Psoas muscle (tissue), 8 donors: Measurements from ENCODE around the gene CCDC106. TPM values are rescaled to one million over a fixed set of nuclear protein-coding genes. Genes with fewer than 3 reads are reported as not detected.

ENCODE experiments used
- ATAC-seq, 4 donors: fragments of 200-7000 bp; cut with Tn5 transposase; one replicate each; pipeline ENCODE4 v1.9.1; 2020; ENCODE audit warnings: moderate library complexity in 3 of 4, mild to moderate bottlenecking in 2 of 4
- DNase-seq, 2 donors: peaks; one replicate each; pipeline ENCODE4 v3.0.0-alpha.2; 2020
- H3K27ac ChIP-seq: fragments of 200-600 bp; one replicate; pipeline ENCODE4 v1.8.0; 2022
- H3K27me3 ChIP-seq, 3 donors: fragments of 200-600 bp in 1 of 3; one replicate each; pipeline versions ENCODE4 v1.6.1 to v1.8.0; 2013 to 2022; ENCODE audit warnings: low read length in 2 of 3, mild to moderate bottlenecking in 2 of 3, moderate library complexity in 1 of 3; ENCODE audit not compliant: insufficient read depth in 3 of 3
- H3K36me3 ChIP-seq, 2 donors: fragments of 200-600 bp in 1 of 2; one replicate each; pipeline versions ENCODE4 v1.6.1 to v1.8.0; 2013 to 2022; ENCODE audit warnings: low read depth in 1 of 2, mild to moderate bottlenecking in 1 of 2, moderate library complexity in 1 of 2; ENCODE audit not compliant: insufficient read depth in 1 of 2
- H3K4me1 ChIP-seq: fragments of 200-600 bp; one replicate; pipeline ENCODE4 v1.8.0; 2022
- H3K4me3 ChIP-seq: fragments of 200-600 bp; one replicate; pipeline ENCODE4 v1.8.0; 2022; ENCODE audit warnings: mild to moderate bottlenecking
- H3K9me3 ChIP-seq: fragments of 200-600 bp; one replicate; pipeline ENCODE4 v1.8.0; 2022
- WGBS, 3 donors: extraction: QIAGEN DNeasy Blood & Tissue Kit; methylation state at CpG; one replicate each; pipeline versions ENCODE4 v1.1.6 to v1.1.7; 2013; 5-methylcytosine and 5-hydroxymethylcytosine counted together
- intact Hi-C, 2 donors: fragments of 100-400 bp; cut with DNase I; formaldehyde crosslinking; loops; one replicate each; pipeline versions ENCODE4 v1.11.0 to v1.14.2; 2022
- polyA plus RNA-seq, 3 donors: library from polyadenylated mRNA; stranded (reverse); fragments of 200-250 nt; gene quantifications; one replicate each; pipeline ENCODE4 v1.2.3, GENCODE V29; 2013
- total RNA-seq, 4 donors: library from RNA; stranded (reverse); fragmentation: NEBNext Ultra II Directional in 2 of 4; extraction: Animal tissue kit (Norgen Biotek cat#: 25700) in 2 of 4; gene quantifications; one replicate each; pipeline versions ENCODE4 v1.2.1 to v1.2.4, GENCODE V29; 2021 to 2023
- TF ChIP-seq, protein P1 (sequence below): fragments of 200-600 bp; IDR thresholded peaks from one replicate; pipeline ENCODE4 v1.8.0; 2022; ENCODE audit warnings: antibody characterized with exemption
- donor health status: healthy with polysubstance abuse.
- donor health status: DM: no; HTN: no; CAD: no; lungs with moderate emphysema.
- donor health status: Bipolar disorder and iron deficiency.
- donor health status: healthy.
- donor health status: DM: yes; HTN: yes; CAD: no.
- donor health status: DM: no; HTN: no; CAD: no.
- donor health status: DM: no; HTN: no; CAD: no.
- donor health status: DM: yes; HTN: yes; CAD: no.

Gene CCDC106
- total and polyA plus RNA-seq, 7 donors, result 4.4 to 12.0 (median 10.0) TPM

- Histone ChIP-seq H3K27ac (no peak overlapping the region), H3K9me3 (no peaks in the 10 kb centered on the region), H3K27me3 (no peaks in the 10 kb centered on the region), H3K36me3 (peaks cover 0 to 7% of the 10 kb centered on the region in 2 donors), H3K4me3 (no peak overlapping the region), H3K4me1 (peaks cover 32% of the 10 kb centered on the region)
- TF ChIP-seq, protein P1, sequence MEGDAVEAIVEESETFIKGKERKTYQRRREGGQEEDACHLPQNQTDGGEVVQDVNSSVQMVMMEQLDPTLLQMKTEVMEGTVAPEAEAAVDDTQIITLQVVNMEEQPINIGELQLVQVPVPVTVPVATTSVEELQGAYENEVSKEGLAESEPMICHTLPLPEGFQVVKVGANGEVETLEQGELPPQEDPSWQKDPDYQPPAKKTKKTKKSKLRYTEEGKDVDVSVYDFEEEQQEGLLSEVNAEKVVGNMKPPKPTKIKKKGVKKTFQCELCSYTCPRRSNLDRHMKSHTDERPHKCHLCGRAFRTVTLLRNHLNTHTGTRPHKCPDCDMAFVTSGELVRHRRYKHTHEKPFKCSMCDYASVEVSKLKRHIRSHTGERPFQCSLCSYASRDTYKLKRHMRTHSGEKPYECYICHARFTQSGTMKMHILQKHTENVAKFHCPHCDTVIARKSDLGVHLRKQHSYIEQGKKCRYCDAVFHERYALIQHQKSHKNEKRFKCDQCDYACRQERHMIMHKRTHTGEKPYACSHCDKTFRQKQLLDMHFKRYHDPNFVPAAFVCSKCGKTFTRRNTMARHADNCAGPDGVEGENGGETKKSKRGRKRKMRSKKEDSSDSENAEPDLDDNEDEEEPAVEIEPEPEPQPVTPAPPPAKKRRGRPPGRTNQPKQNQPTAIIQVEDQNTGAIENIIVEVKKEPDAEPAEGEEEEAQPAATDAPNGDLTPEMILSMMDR, result no peak
- WGBS, 3 donors, result 82 to 89% (median 84%) methylated on average over 21 of the region's 21 CpGs
- DNase-seq (no peak), ATAC-seq (no peak)
- intact Hi-C loops, result no loop called here
Measured at GRCh38 chr19:55603115-55603514, 44.9 kb upstream of the CCDC106 start.

GRCh38 chr19:55603581-55604292 is 44.3 kb upstream of the CCDC106 start:
- Histone ChIP-seq H3K27ac (peak overlapping the region; percentile 96), H3K27me3 (no peaks in the 10 kb centered on the region), H3K36me3 (peaks cover 0 to 7% of the 10 kb centered on the region in 2 donors), H3K4me3 (no peak overlapping the region), H3K9me3 (no peaks in the 10 kb centered on the region), H3K4me1 (peaks cover 32% of the 10 kb centered on the region)
- ATAC-seq (no peak), DNase-seq (no peak)
- intact Hi-C loops, result no loop called here
- TF ChIP-seq, protein P1, result no peak
- 67 to 81% (median 71%) methylated on average over 22 of the region's 22 CpGs for WGBS, 3 donors

GRCh38 chr19:55605207-55605636 is 42.8 kb upstream of the CCDC106 start:
- WGBS, 3 donors, result 0 to 1% (median 1%) methylated on average over 27 to 41 of the region's 43 CpGs
- ATAC-seq (peak; percentile 82 to 86 (median 85)), DNase-seq (peak; percentile 98 to 99)
- H3K36me3 ChIP-seq, result peaks cover 3 to 22% of the 10 kb centered on the region in 2 donors
- intact Hi-C loops, result loop anchor here in 1 of 2 donors (5.0 kb wide), 1 partner anchor 93 kb away; no protein-coding TSS in a partner anchor
- H3K27me3 ChIP-seq, result no peaks in the 10 kb centered on the region
- peak overlapping the region; percentile 96 for H3K27ac ChIP-seq
- no peaks in the 10 kb centered on the region for H3K9me3 ChIP-seq
- H3K4me3 ChIP-seq, result peak overlapping the region; percentile 81
- TF ChIP-seq, protein P1, result no peak
- H3K4me1 ChIP-seq, result peaks cover 39% of the 10 kb centered on the region

DNA sequence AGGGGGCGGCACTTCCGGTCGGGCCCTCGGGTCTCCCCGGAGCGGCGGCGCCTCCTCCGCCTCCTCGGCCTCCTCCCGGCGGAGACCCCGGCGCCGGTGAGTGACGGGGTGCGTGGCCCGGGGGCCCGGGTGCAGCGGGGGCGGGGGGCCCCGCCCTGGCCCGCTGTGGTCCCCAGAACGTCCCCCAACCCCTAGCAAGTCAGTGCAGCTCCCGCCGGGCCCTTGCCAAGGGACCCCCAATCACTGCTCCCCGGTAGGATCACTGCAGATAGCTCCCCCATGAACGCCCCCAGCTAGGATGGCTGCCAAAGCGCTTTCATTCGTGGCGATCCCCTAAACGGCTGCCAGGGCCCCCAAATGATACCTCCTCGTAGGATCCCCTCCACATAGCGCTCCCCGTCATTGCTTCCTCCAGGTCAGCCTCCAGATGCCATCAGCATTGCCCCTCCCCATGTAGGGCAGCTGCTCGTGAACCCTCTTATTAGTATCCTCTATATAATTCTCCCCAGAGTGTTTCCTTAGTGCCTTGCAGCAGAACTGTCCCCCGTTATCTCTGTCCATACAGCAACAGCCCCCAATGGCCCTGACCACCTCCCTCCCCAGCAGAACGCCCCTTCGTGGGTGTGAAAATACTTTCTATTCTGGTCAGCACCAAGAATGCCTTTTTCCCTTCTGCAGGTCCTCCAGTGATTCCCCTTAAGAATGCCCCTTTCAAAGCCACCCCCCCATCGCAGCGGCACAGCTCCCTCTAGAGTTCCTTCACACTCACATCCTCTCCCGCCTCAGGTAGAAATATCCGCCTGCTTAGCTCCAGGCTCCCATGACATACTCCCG is 42.2 kb upstream of the CCDC106 start, which contains the start of gene ZNF865:
TSS of gene ZNF865 (plus strand) at position 11 of the 834 bp plus-strand sequence. CDS start 7,972 bp downstream, outside the sequence.
- DNase-seq, result peak; percentile 70 to 82
- H3K27ac ChIP-seq, result peak within 1 kb of the TSS; percentile 96
- no peaks in the 10 kb centered on the region for H3K27me3 ChIP-seq
- peaks cover 3 to 24% of the 10 kb centered on the region in 2 donors for H3K36me3 ChIP-seq
- peak within 1 kb of the TSS; percentile 81 for H3K4me3 ChIP-seq
- intact Hi-C loops, result loop anchor here (1.0 to 5.0 kb wide), 2 partner anchors 89 to 94 kb away; no protein-coding TSS in a partner anchor
- peaks cover 36% of the 10 kb centered on the region for H3K4me1 ChIP-seq
- peak; percentile 36 to 62 (median 60) for ATAC-seq
- TF ChIP-seq, protein P1, result peak; percentile 59
- no peaks in the 10 kb centered on the region for H3K9me3 ChIP-seq
- WGBS, 3 donors, result 0 to 1% (median 0%) methylated on average over 26 to 44 of the region's 44 CpGs
